Measurements from ENCODE around the gene ADAMTS14.
"Not testable (repeated sequence)": the region's sequence is repeated elsewhere in the genome, so short reads cannot be mapped to it uniquely, and the experiment has no call there.

ADAMTS14 gene

GRCh38 chr10:70760271-70760787, 88.0 kb downstream of the ADAMTS14 start:
- TF ChIP-seq CTCF (IDR thresholded peaks at IDR 0.05; ENCODE audit: low read length, missing control alignments) = no peak
- H3K4me3 ChIP-seq (replicated peaks; ENCODE audit: low read depth, low read length) = no peak overlapping the region
- no peak for DNase-seq (ENCODE audit: low read depth)

- TF ChIP-seq CTCF (IDR thresholded peaks at IDR 0.05; ENCODE audit: low read length, missing control alignments) = peak; percentile 27
- H3K4me3 ChIP-seq (replicated peaks; ENCODE audit: low read depth, low read length) = no peak overlapping the region
- DNase-seq (ENCODE audit: low read depth) = peak; percentile 32
Measured at GRCh38 chr10:70761031-70761601, 88.8 kb downstream of the ADAMTS14 start.

GRCh38 chr10:70761727-70762350, 89.5 kb downstream of the ADAMTS14 start:
- no peak for DNase-seq (ENCODE audit: low read depth)
- H3K4me3 ChIP-seq (replicated peaks; ENCODE audit: low read depth, low read length) = no peak overlapping the region
- no peak for TF ChIP-seq CTCF (IDR thresholded peaks at IDR 0.05; ENCODE audit: low read length, missing control alignments)

- no peak for DNase-seq (ENCODE audit: low read depth)
- TF ChIP-seq CTCF (IDR thresholded peaks at IDR 0.05; ENCODE audit: low read length, missing control alignments) = no peak
- no peak overlapping the region for H3K4me3 ChIP-seq (replicated peaks; ENCODE audit: low read depth, low read length)
Measured at GRCh38 chr10:70762441-70763175, 90.3 kb downstream of the ADAMTS14 start.

- no peak for DNase-seq (ENCODE audit: low read depth)
- H3K4me3 ChIP-seq (replicated peaks; ENCODE audit: low read depth, low read length) = no peak overlapping the region
- no peak for TF ChIP-seq CTCF (IDR thresholded peaks at IDR 0.05; ENCODE audit: low read length, missing control alignments)
Measured at GRCh38 chr10:70763567-70763966, 91.3 kb downstream of the ADAMTS14 start.

- no peak overlapping the region for H3K4me3 ChIP-seq (replicated peaks; ENCODE audit: low read depth, low read length)
- no peak for DNase-seq (ENCODE audit: low read depth)
- TF ChIP-seq CTCF (IDR thresholded peaks at IDR 0.05; ENCODE audit: low read length, missing control alignments) = no peak
Measured at GRCh38 chr10:70765794-70766594, 93.7 kb downstream of the ADAMTS14 start.

GRCh38 chr10:70768026-70768685, 95.8 kb downstream of the ADAMTS14 start:
- not testable (repeated sequence) for DNase-seq (ENCODE audit: low read depth); H3K4me3 ChIP-seq (replicated peaks; ENCODE audit: low read depth, low read length)
